HCT116 (cell line): ENCODE data around the gene IFI44. TPM values are rescaled to one million over a fixed set of nuclear protein-coding genes. Genes with fewer than 3 reads are reported as not detected.

Experiments used
- ATAC-seq: fragments of 200-7000 bp; cut with Tn5 transposase; 2 replicates; pipeline ENCODE4 v1.9.1; 2020; ENCODE audit warnings: mild to moderate bottlenecking, moderate library complexity
- BruUV-seq: library from RNA; stranded (reverse); fragments of 400-500 nt; replicated peaks from 2 replicates; lab custom pipeline; 2021; lab: Mats Ljungman, UMichigan
- CTCF ChIA-PET: fragments of 300-600 bp; sonication (Branson Sonifier 250); formaldehyde crosslinking; loops from one replicate; lab custom pipeline; 2021; ENCODE audit warnings: antibody characterized with exemption; lab: Charles Lee
- POLR2A ChIA-PET: fragments of 300-600, 350-600 bp; sonication (Branson Sonifier 250); formaldehyde crosslinking; loops from one replicate; lab custom pipeline; 2021; ENCODE audit warnings: antibody characterized with exemption; lab: Charles Lee
- RAD21 ChIA-PET, 2 experiments: fragments of 300-600 bp; sonication (Branson Sonifier 250); formaldehyde crosslinking; loops; one replicate each; lab custom pipeline; 2023; ENCODE audit warnings: low total read pairs in 2 of 2; ENCODE audit not compliant: uncharacterized antibody in 2 of 2, unreplicated experiment in 2 of 2, low non-redundant PET in 1 of 2; lab: Charles Lee
- DNase-seq: peaks from one replicate; pipeline ENCODE4 v3.0.0-alpha.2; 2010; ENCODE audit warnings: low read depth, low spot score
- H2AFZ ChIP-seq: fragments of 200-600 bp; shearing (Covaris generic), sonication (generic); 2 replicates; pipeline ENCODE4 v1.6.1; 2017; ENCODE audit warnings: low read depth, mixed run types, mixed read lengths, antibody characterized with exemption, low read length; ENCODE audit not compliant: poor library complexity, severe bottlenecking
- H3K27ac ChIP-seq: 2 replicates; pipeline ENCODE4 v1.5.1; 2012; ENCODE audit warnings: low read depth, low read length
- H3K27me3 ChIP-seq: fragments of 200-600 bp; sonication (generic); 2 replicates; pipeline ENCODE4 v1.6.1; 2016; ENCODE audit warnings: mixed run types, low read length, mixed read lengths; ENCODE audit not compliant: insufficient read depth
- H3K36me3 ChIP-seq, 2 experiments: fragments of 200-500 bp in 1 of 2; fragments of 200-600 bp in 1 of 2; sonication (Bioruptor generic) in 1 of 2; sonication (generic) in 1 of 2; 2 replicates each; pipeline versions ENCODE4 v1.5.1 to v1.6.1; 2014 to 2016; ENCODE audit warnings: low read length in 2 of 2, inconsistent platforms in 1 of 2, mixed read lengths in 1 of 2, mixed run types in 1 of 2; ENCODE audit not compliant: insufficient read depth in 2 of 2, control insufficient read depth in 1 of 2
- H3K4me1 ChIP-seq, 2 experiments: fragments of 200-600 bp in 1 of 2; sonication (generic) in 1 of 2; 2 replicates each; pipeline versions ENCODE4 v1.5.1 to v1.6.1; 2012 to 2017; ENCODE audit warnings: low read length in 2 of 2, inconsistent platforms in 1 of 2, mild to moderate bottlenecking in 1 of 2, mixed read lengths in 1 of 2, mixed run types in 1 of 2, moderate library complexity in 1 of 2; ENCODE audit not compliant: insufficient read depth in 2 of 2, control insufficient read depth in 1 of 2
- H3K4me2 ChIP-seq: fragments of 200-600 bp; sonication (generic); 2 replicates; pipeline ENCODE4 v1.6.1; 2017; ENCODE audit warnings: mixed run types, low read length, mixed read lengths
- H3K4me3 ChIP-seq, 2 experiments: fragments of 200-600 bp in 1 of 2; sonication (generic) in 1 of 2; replicated peaks in 1 of 2; 2 replicates each; pipeline ENCODE4 v1.5.1; 2011 to 2016; ENCODE audit warnings: low read length in 2 of 2, control low read depth in 1 of 2, low read depth in 1 of 2, mild to moderate bottlenecking in 1 of 2, mixed read lengths in 1 of 2, mixed run types in 1 of 2
- H3K79me2 ChIP-seq: fragments of 200-600 bp; sonication (generic); 2 replicates; pipeline ENCODE4 v1.6.1; 2017; ENCODE audit warnings: mild to moderate bottlenecking, mixed run types, low read length, moderate library complexity, mixed read lengths; ENCODE audit not compliant: insufficient read depth
- H3K9ac ChIP-seq: fragments of 200-600 bp; sonication (generic); 2 replicates; pipeline ENCODE4 v1.6.1; 2016; ENCODE audit warnings: low read length, mixed read lengths
- H3K9me2 ChIP-seq: fragments of 200-600 bp; sonication (generic), shearing (Covaris generic); 2 replicates; pipeline ENCODE4 v1.6.1; 2017; ENCODE audit warnings: mixed run types, mild to moderate bottlenecking, moderate library complexity; ENCODE audit not compliant: insufficient read depth
- H3K9me3 ChIP-seq, 2 experiments: fragments of 200-500 bp in 1 of 2; fragments of 200-600 bp in 1 of 2; sonication (Bioruptor generic) in 1 of 2; sonication (generic) in 1 of 2; 2 replicates each; pipeline ENCODE4 v1.6.1; 2014 to 2017; ENCODE audit warnings: low read length in 2 of 2, mixed read lengths in 2 of 2, inconsistent platforms in 1 of 2, low read depth in 1 of 2, mild to moderate bottlenecking in 1 of 2, mixed run types in 1 of 2, moderate library complexity in 1 of 2; ENCODE audit not compliant: control insufficient read depth in 1 of 2, insufficient read depth in 1 of 2
- H4K20me1 ChIP-seq: fragments of 200-600 bp; sonication (generic), shearing (Covaris generic); 2 replicates; pipeline ENCODE4 v1.6.1; 2017; ENCODE audit warnings: mixed run types, mild to moderate bottlenecking, moderate library complexity; ENCODE audit not compliant: insufficient read depth
- CBX3 ChIP-seq: IDR thresholded peaks from 2 replicates; pipeline ENCODE4 v1.6.1; 2012; ENCODE audit warnings: low read depth
- EGR1 ChIP-seq: IDR thresholded peaks from 2 replicates; pipeline ENCODE4 v1.6.1; 2012; ENCODE audit warnings: low read depth
- EZH2phosphoT487 ChIP-seq: fragments of 200-600 bp; IDR thresholded peaks from 2 replicates; pipeline ENCODE4 v1.6.1; 2018; ENCODE audit warnings: antibody characterized with exemption, borderline replicate concordance
- FOSL1 ChIP-seq: IDR thresholded peaks from 2 replicates; pipeline ENCODE4 v1.6.1; 2012; ENCODE audit warnings: low read depth
- POLR2AphosphoS5 ChIP-seq: IDR thresholded peaks from 2 replicates; pipeline ENCODE4 v1.6.1; 2011; ENCODE audit warnings: mild to moderate bottlenecking, low read depth, low read length, moderate library complexity
- RAD21 ChIP-seq: IDR thresholded peaks from 2 replicates; pipeline ENCODE4 v1.6.1; 2012; ENCODE audit warnings: low read depth, mild to moderate bottlenecking
- SIN3A ChIP-seq: IDR thresholded peaks from 2 replicates; pipeline ENCODE4 v1.6.1; 2012; ENCODE audit warnings: low read depth
- SP1 ChIP-seq: IDR thresholded peaks from 2 replicates; pipeline ENCODE4 v1.6.1; 2012; ENCODE audit warnings: low read depth
- SRF ChIP-seq: IDR thresholded peaks from 2 replicates; pipeline ENCODE4 v1.6.1; 2012; ENCODE audit warnings: low read depth
- TCF7L2 ChIP-seq: IDR thresholded peaks from 2 replicates; pipeline ENCODE4 v1.7.0; 2011; ENCODE audit warnings: borderline replicate concordance, inconsistent platforms; ENCODE audit not compliant: insufficient read depth, insufficient read length; ENCODE audit errors: extremely low read depth
- YY1 ChIP-seq: IDR thresholded peaks from 2 replicates; pipeline ENCODE4 v1.6.1; 2011; ENCODE audit warnings: low read length, low read depth, moderate library complexity, mild to moderate bottlenecking; ENCODE audit not compliant: insufficient replicate concordance; ENCODE audit errors: extremely low read depth
- intact Hi-C: fragments of 100-400 bp; cut with micrococcal nuclease; formaldehyde crosslinking; loops from 2 replicates; pipeline ENCODE4 v1.10.0; 2022
- total RNA-seq: library from RNA; stranded (reverse); gene quantifications from one replicate; pipeline ENCODE4 v1.2.1, GENCODE V29; 2021; ENCODE audit not compliant: unreplicated experiment
- TF ChIP-seq, protein P1 (sequence below): IDR thresholded peaks from 2 replicates; pipeline ENCODE4 v1.6.1; 2011; ENCODE audit warnings: mild to moderate bottlenecking, low read length, moderate library complexity; ENCODE audit not compliant: insufficient replicate concordance; ENCODE audit errors: extremely low read depth
- TF ChIP-seq, protein P2 (sequence below): IDR thresholded peaks from 2 replicates; pipeline ENCODE4 v1.6.1; 2012
- TF ChIP-seq, protein P3 (sequence below), 3 experiments: fragments of 200-600 bp in 1 of 3; sonication (generic) in 1 of 3; IDR thresholded peaks in 2 of 3; conservative IDR thresholded peaks in 1 of 3; 2 replicates each; pipeline ENCODE4 v1.5.1; 2012 to 2017; ENCODE audit warnings: low read depth in 2 of 3, low read length in 2 of 3, antibody characterized with exemption in 1 of 3, borderline replicate concordance in 1 of 3, control low read depth in 1 of 3, mild to moderate bottlenecking in 1 of 3, mixed read lengths in 1 of 3, mixed run types in 1 of 3, moderate library complexity in 1 of 3; ENCODE audit not compliant: insufficient read depth in 1 of 3

The IFI44 gene
- total RNA-seq, 1 experiment from 2014 or later, result 0.66 TPM

DNA sequence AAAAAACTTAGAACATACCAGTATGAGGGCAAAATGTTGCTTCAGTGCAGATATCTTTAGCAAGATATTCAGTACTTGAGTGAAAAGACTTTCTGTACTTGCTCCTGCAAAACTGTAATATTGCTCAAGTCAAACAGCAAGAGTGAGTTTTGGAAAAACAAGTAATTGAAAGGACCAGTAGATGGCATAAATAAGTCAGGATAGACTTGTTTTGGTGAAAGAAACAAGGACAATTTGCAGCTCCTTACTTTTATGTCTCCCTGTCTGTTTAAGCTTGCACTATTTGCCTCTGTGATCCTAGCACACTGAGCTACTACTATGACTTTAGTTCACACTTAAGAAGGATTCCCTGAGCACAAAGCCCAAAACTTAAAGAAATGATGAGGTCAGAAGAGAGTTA lies 39.1 kb downstream of the IFI44 start:
- H2AFZ ChIP-seq, result no peak overlapping the region
- POLR2A ChIA-PET, result no interaction called here
- no peak for DNase-seq

DNA sequence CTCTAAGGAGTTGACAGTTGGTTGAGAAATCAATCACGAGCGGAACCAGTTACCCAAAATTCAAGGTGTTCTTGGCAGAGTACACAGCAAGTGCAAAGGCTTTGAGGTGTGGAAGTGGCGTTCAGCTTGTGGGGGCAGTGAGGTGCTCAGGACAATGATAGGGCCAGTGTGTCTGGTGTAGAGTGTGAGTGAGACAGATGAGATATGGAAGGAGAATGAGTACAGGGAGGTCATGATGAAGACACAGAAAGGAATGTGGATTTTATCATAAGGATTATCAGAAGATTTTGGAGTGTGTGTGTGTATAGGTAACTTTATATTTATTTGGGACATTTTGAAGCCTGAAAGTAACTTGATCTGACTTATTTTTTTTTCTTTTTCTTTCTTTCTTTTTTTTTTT lies 40.9 kb downstream of the IFI44 start:
- H3K9me3 ChIP-seq, result no peaks in the 10 kb centered on the region
- RAD21 ChIA-PET, result no interaction called here
- CTCF ChIA-PET, result no interaction called here
- intact Hi-C loops, result no loop called here
- no peaks in the 10 kb centered on the region for H3K36me3 ChIP-seq
- no peaks in the 10 kb centered on the region for H3K9me2 ChIP-seq
- H2AFZ ChIP-seq, result no peak overlapping the region
- no peaks in the 10 kb centered on the region for H4K20me1 ChIP-seq
- POLR2A ChIA-PET, result no interaction called here
- H3K27ac ChIP-seq, result no peak overlapping the region
- no peaks in the 10 kb centered on the region for H3K27me3 ChIP-seq
- TF ChIP-seq SIN3A, result no peak
- TF ChIP-seq FOSL1, result no peak
- TF ChIP-seq, protein P1, sequence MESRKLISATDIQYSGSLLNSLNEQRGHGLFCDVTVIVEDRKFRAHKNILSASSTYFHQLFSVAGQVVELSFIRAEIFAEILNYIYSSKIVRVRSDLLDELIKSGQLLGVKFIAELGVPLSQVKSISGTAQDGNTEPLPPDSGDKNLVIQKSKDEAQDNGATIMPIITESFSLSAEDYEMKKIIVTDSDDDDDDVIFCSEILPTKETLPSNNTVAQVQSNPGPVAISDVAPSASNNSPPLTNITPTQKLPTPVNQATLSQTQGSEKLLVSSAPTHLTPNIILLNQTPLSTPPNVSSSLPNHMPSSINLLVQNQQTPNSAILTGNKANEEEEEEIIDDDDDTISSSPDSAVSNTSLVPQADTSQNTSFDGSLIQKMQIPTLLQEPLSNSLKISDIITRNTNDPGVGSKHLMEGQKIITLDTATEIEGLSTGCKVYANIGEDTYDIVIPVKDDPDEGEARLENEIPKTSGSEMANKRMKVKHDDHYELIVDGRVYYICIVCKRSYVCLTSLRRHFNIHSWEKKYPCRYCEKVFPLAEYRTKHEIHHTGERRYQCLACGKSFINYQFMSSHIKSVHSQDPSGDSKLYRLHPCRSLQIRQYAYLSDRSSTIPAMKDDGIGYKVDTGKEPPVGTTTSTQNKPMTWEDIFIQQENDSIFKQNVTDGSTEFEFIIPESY, result no peak
- TF ChIP-seq TCF7L2, result no peak
- no peak for TF ChIP-seq SP1
- TF ChIP-seq CBX3, result no peak
- TF ChIP-seq, protein P2, sequence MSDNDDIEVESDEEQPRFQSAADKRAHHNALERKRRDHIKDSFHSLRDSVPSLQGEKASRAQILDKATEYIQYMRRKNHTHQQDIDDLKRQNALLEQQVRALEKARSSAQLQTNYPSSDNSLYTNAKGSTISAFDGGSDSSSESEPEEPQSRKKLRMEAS, result no peak
- no peak for TF ChIP-seq POLR2AphosphoS5
- no peak for TF ChIP-seq EGR1
- no peak for TF ChIP-seq YY1
- TF ChIP-seq, all 23 proteins: peak for 0
- no peaks in the 10 kb centered on the region for H3K79me2 ChIP-seq
- no peak for ATAC-seq
- no peak overlapping the region for H3K4me3 ChIP-seq
- H3K4me2 ChIP-seq, result no peak overlapping the region
- H3K4me1 ChIP-seq, result no peaks in the 10 kb centered on the region
- DNase-seq, result no peak
- H3K9ac ChIP-seq, result no peak overlapping the region
- BruUV-seq, result no TSS peak

More for the DNA sequence above, 39.1 kb downstream of the IFI44 start:
- no peak for ATAC-seq
- Histone ChIP-seq H4K20me1 (no peaks in the 10 kb centered on the region), H3K79me2 (no peaks in the 10 kb centered on the region), H3K9ac (no peak overlapping the region), H3K4me3 (no peak overlapping the region), H3K9me3 (no peaks in the 10 kb centered on the region), H3K27ac (no peak overlapping the region), H3K9me2 (no peaks in the 10 kb centered on the region), H3K27me3 (no peaks in the 10 kb centered on the region), H3K36me3 (no peaks in the 10 kb centered on the region), H3K4me2 (no peak overlapping the region), H3K4me1 (no peaks in the 10 kb centered on the region)
- ChIA-PET RAD21 (no interaction called here), CTCF (interaction anchor here (0.8 to 1.0 kb wide), 2 partner anchors 151 to 356 kb away, joined by 3 read pairs; no protein-coding TSS in a partner anchor)
- TF ChIP-seq POLR2AphosphoS5 (no peak), RAD21 (peak; percentile 49), SRF (no peak), CBX3 (no peak), YY1 (no peak), EZH2phosphoT487 (no peak), SP1 (no peak), EGR1 (no peak)
- TF ChIP-seq, protein P3, sequence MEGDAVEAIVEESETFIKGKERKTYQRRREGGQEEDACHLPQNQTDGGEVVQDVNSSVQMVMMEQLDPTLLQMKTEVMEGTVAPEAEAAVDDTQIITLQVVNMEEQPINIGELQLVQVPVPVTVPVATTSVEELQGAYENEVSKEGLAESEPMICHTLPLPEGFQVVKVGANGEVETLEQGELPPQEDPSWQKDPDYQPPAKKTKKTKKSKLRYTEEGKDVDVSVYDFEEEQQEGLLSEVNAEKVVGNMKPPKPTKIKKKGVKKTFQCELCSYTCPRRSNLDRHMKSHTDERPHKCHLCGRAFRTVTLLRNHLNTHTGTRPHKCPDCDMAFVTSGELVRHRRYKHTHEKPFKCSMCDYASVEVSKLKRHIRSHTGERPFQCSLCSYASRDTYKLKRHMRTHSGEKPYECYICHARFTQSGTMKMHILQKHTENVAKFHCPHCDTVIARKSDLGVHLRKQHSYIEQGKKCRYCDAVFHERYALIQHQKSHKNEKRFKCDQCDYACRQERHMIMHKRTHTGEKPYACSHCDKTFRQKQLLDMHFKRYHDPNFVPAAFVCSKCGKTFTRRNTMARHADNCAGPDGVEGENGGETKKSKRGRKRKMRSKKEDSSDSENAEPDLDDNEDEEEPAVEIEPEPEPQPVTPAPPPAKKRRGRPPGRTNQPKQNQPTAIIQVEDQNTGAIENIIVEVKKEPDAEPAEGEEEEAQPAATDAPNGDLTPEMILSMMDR (IDR thresholded peaks at IDR 0.05 in 2 of 3, conservative IDR thresholded peaks at IDR 0.05 in 1 of 3; ENCODE audit: borderline replicate concordance in 1 of 3, insufficient read depth in 1 of 3, low read depth in 2 of 3, low read length in 2 of 3), result peak in 1 of 3 experiments; percentile 27; a peak in 1 of 6 replicates
- intact Hi-C loops, result loop anchor here (5.0 kb wide), 1 partner anchor 509 kb away; no protein-coding TSS in a partner anchor
- no TSS peak for BruUV-seq
